MM.1S (cell line): Measurements from ENCODE around the gene ADISSP.

Source experiments
- EZH2 ChIP-seq: fragments of 300-600 bp; sonication (generic); optimal IDR thresholded peaks from 2 replicates; pipeline ENCODE3; 2017; ENCODE audit warnings: low read depth, mild to moderate bottlenecking, antibody characterized with exemption, low read length, mixed read lengths
- EZH2phosphoT487 ChIP-seq: fragments of 300-600 bp; sonication (generic); IDR thresholded peaks from 2 replicates; pipeline ENCODE4 v1.6.1; 2018; ENCODE audit warnings: antibody characterized with exemption, low read length
- TF ChIP-seq, protein P1 (sequence below): fragments of 300-600 bp; sonication (generic); IDR thresholded peaks from 2 replicates; pipeline ENCODE4 v1.5.1; 2016; ENCODE audit warnings: antibody characterized with exemption, low read length, mixed read lengths

DNA sequence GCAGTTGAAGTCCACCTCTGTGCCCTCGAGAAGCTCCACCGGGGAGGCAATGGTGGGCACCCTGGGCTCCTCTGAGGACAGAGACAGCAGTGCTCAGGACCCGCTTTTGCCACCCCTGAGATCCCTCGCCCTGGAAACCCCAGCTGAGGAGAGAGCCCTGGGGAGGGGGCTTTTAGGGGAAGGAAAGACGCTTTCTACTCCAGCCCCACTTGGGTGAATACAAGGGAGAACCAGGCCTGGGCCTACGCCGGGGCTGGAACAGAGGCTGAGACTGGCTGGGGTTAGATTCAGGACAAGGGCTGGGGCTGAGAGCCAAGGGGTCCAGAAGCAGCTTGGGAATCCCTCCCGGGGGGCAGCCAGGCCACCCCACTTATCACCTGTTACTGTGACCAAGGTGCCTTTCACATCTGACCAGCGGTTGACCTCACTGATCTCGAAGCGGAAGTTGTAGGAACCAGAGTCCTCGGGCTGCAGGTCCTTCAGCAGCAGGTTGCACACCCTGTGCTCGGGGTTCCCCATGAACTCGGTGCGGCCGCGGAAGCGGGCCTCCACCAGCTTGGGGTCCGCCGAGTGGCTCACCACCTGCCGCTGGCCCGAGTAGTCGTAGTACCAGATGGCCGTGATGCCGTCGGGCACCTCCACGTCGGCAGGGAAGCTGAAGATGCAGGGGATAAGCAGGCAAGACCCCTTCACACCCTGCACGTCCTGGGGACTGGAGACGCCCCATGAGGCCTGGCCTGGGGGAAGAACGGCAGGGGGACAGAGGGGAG, 61.4 kb downstream of the ADISSP start:
- TF ChIP-seq EZH2phosphoT487: no peak
- no peak for TF ChIP-seq EZH2
- TF ChIP-seq, protein P1, sequence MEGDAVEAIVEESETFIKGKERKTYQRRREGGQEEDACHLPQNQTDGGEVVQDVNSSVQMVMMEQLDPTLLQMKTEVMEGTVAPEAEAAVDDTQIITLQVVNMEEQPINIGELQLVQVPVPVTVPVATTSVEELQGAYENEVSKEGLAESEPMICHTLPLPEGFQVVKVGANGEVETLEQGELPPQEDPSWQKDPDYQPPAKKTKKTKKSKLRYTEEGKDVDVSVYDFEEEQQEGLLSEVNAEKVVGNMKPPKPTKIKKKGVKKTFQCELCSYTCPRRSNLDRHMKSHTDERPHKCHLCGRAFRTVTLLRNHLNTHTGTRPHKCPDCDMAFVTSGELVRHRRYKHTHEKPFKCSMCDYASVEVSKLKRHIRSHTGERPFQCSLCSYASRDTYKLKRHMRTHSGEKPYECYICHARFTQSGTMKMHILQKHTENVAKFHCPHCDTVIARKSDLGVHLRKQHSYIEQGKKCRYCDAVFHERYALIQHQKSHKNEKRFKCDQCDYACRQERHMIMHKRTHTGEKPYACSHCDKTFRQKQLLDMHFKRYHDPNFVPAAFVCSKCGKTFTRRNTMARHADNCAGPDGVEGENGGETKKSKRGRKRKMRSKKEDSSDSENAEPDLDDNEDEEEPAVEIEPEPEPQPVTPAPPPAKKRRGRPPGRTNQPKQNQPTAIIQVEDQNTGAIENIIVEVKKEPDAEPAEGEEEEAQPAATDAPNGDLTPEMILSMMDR: no peak
